SK-N-SH (cell line): Measurements from ENCODE around the gene ADAMTS14. TPM values are rescaled to one million over a fixed set of nuclear protein-coding genes. Genes with fewer than 3 reads are reported as not detected.

Experiments used
- CTCF ChIA-PET: fragments of 300-600, 350-600 bp; formaldehyde crosslinking; extraction: SDS; loops from one replicate; lab custom pipeline; 2021; lab: Yijun Ruan, JAX
- POLR2A ChIA-PET: fragments of 350-600 bp; sonication (Branson Sonifier 250); formaldehyde crosslinking; extraction: SDS; loops from one replicate; lab custom pipeline; 2020; ENCODE audit warnings: antibody characterized with exemption, inconsistent platforms; lab: Yijun Ruan, JAX
- DNase-seq: peaks from one replicate; pipeline ENCODE4 v3.0.0; 2012
- H2AFZ ChIP-seq: fragments of 200-600 bp; sonication (generic); 2 replicates; pipeline ENCODE4 v1.8.1; 2016; ENCODE audit warnings: antibody characterized with exemption, mild to moderate bottlenecking, low read depth
- H3F3A ChIP-seq: fragments of 200-600 bp; sonication (generic); replicated peaks from 2 replicates; pipeline ENCODE3; 2016; ENCODE audit warnings: antibody characterized with exemption, mild to moderate bottlenecking; ENCODE audit not compliant: insufficient read depth
- H3K27ac ChIP-seq, 2 experiments: fragments of 200-500 bp in 1 of 2; fragments of 200-600 bp in 1 of 2; sonication (Bioruptor generic) in 1 of 2; sonication (generic), shearing (Covaris generic) in 1 of 2; 2 replicates each; pipeline versions ENCODE4 v1.5.1 to v1.6.1; 2014 to 2016; ENCODE audit warnings: low read depth in 2 of 2, inconsistent platforms in 1 of 2, low read length in 1 of 2, mild to moderate bottlenecking in 1 of 2, mixed read lengths in 1 of 2
- H3K27me3 ChIP-seq: fragments of 200-600 bp; sonication (generic), shearing (Covaris generic); 2 replicates; pipeline ENCODE4 v1.6.1; 2016; ENCODE audit warnings: mixed run types; ENCODE audit not compliant: insufficient read depth
- H3K36me3 ChIP-seq, 2 experiments: fragments of 200-500 bp in 1 of 2; fragments of 200-600 bp in 1 of 2; sonication (Bioruptor generic) in 1 of 2; sonication (generic) in 1 of 2; replicated peaks in 1 of 2; 2 replicates each; pipeline versions ENCODE3 to v1.5.1; 2014 to 2016; ENCODE audit warnings: low read length in 1 of 2, mild to moderate bottlenecking in 1 of 2; ENCODE audit not compliant: insufficient read depth in 2 of 2, control insufficient read depth in 1 of 2
- H3K4me1 ChIP-seq, 2 experiments: fragments of 200-500 bp in 1 of 2; fragments of 200-600 bp in 1 of 2; sonication (Bioruptor generic) in 1 of 2; sonication (generic), shearing (Covaris generic) in 1 of 2; 2 replicates each; pipeline versions ENCODE4 v1.5.1 to v1.6.1; 2014 to 2016; ENCODE audit warnings: low read depth in 1 of 2, low read length in 1 of 2, mixed run types in 1 of 2; ENCODE audit not compliant: insufficient read depth in 2 of 2, control insufficient read depth in 1 of 2
- H3K4me2 ChIP-seq: fragments of 200-600 bp; sonication (generic), shearing (Covaris generic); 2 replicates; pipeline ENCODE4 v1.6.1; 2017; ENCODE audit warnings: mixed run types
- H3K4me3 ChIP-seq, 2 experiments: fragments of 200-500 bp in 1 of 2; fragments of 200-600 bp in 1 of 2; sonication (Bioruptor generic) in 1 of 2; sonication (generic), shearing (Covaris generic) in 1 of 2; 2 replicates each; pipeline versions ENCODE4 v1.5.1 to v1.8.1; 2014 to 2016; ENCODE audit warnings: low read depth in 2 of 2, inconsistent platforms in 1 of 2, low read length in 1 of 2, mild to moderate bottlenecking in 1 of 2, mixed read lengths in 1 of 2, moderate library complexity in 1 of 2
- H3K79me2 ChIP-seq: fragments of 200-600 bp; sonication (generic); 2 replicates; pipeline ENCODE4 v1.8.1; 2017; ENCODE audit warnings: mild to moderate bottlenecking; ENCODE audit not compliant: insufficient read depth
- H3K9ac ChIP-seq: fragments of 200-600 bp; sonication (generic); 2 replicates; pipeline ENCODE4 v1.6.1; 2017; ENCODE audit warnings: mixed run types
- H3K9me2 ChIP-seq: fragments of 200-600 bp; sonication (generic); 2 replicates; pipeline ENCODE4 v1.6.1; 2017; ENCODE audit warnings: mixed run types
- H3K9me3 ChIP-seq: fragments of 200-600 bp; sonication (generic); 2 replicates; pipeline ENCODE4 v1.6.1; 2017; ENCODE audit warnings: mixed run types, mild to moderate bottlenecking, moderate library complexity
- H4K20me1 ChIP-seq: fragments of 200-600 bp; sonication (generic); 2 replicates; pipeline ENCODE4 v1.6.1; 2017; ENCODE audit warnings: mild to moderate bottlenecking, mixed run types; ENCODE audit not compliant: insufficient read depth
- CHD2 ChIP-seq: fragments of 150-350 bp; IDR thresholded peaks from 2 replicates; pipeline ENCODE4 v1.6.1; 2018; ENCODE audit warnings: low read length; ENCODE audit not compliant: partially characterized antibody
- EP300 ChIP-seq, 2 experiments: IDR thresholded peaks; 2 replicates each; pipeline versions ENCODE4 v1.4.0 to v1.6.1; 2012; ENCODE audit warnings: borderline replicate concordance in 1 of 2, low read depth in 1 of 2, low read length in 1 of 2
- MXI1 ChIP-seq: IDR thresholded peaks from 2 replicates; pipeline ENCODE4 v1.6.1; 2012; ENCODE audit warnings: mild to moderate bottlenecking, low read depth, low read length, improper control_type of control experiment
- NFIC ChIP-seq: IDR thresholded peaks from 2 replicates; pipeline ENCODE4 v1.4.0; 2012; ENCODE audit warnings: borderline replicate concordance
- RAD21 ChIP-seq: IDR thresholded peaks from 2 replicates; pipeline ENCODE4 v1.6.1; 2012; ENCODE audit warnings: mild to moderate bottlenecking, low read length
- RCOR1 ChIP-seq: fragments of 150-350 bp; IDR thresholded peaks from 2 replicates; pipeline ENCODE4 v1.6.1; 2017; ENCODE audit warnings: antibody characterized with exemption, low read length
- RFX5 ChIP-seq: IDR thresholded peaks from 2 replicates; pipeline ENCODE4 v1.6.1; 2012; ENCODE audit warnings: mild to moderate bottlenecking, improper control_type of control experiment, low read length
- RXRA ChIP-seq: IDR thresholded peaks from 2 replicates; pipeline ENCODE4 v1.4.0; 2012; ENCODE audit warnings: low read depth, mild to moderate bottlenecking, borderline replicate concordance
- SIN3A ChIP-seq: IDR thresholded peaks from 2 replicates; pipeline ENCODE4 v1.6.1; 2012; ENCODE audit warnings: low read depth, mild to moderate bottlenecking, low read length, moderate library complexity, borderline replicate concordance
- TCF12 ChIP-seq: IDR thresholded peaks from 2 replicates; pipeline ENCODE4 v1.4.0; 2012
- TEAD4 ChIP-seq: IDR thresholded peaks from 2 replicates; pipeline ENCODE4 v1.4.0; 2012; ENCODE audit warnings: mild to moderate bottlenecking, borderline replicate concordance; ENCODE audit not compliant: insufficient read depth
- WGBS: methylation state at CpG from one replicate; pipeline ENCODE4 v1.1.6; 2017; ENCODE audit warnings: low lambda C conversion rate; 5-methylcytosine and 5-hydroxymethylcytosine counted together
- polyA plus RNA-seq, 3 experiments: library from polyadenylated mRNA; depleted of rRNA; stranded (reverse); fragments of >200 nt; gene quantifications; 2 replicates each; pipeline ENCODE4 v1.2.3, GENCODE V29; 2012
- TF ChIP-seq, protein P1 (sequence below): fragments of 200-600 bp; sonication (generic); IDR thresholded peaks from 2 replicates; pipeline ENCODE4 v1.6.1; 2017; ENCODE audit warnings: antibody characterized with exemption, mild to moderate bottlenecking, moderate library complexity
- TF ChIP-seq, protein P2 (sequence below): IDR thresholded peaks from 2 replicates; pipeline ENCODE4 v1.4.0; 2012; ENCODE audit warnings: low read depth
- TF ChIP-seq, protein P3 (sequence below): IDR thresholded peaks from 2 replicates; pipeline ENCODE4 v1.4.0; 2012; ENCODE audit warnings: low read depth, borderline replicate concordance
- TF ChIP-seq, protein P4 (sequence below): IDR thresholded peaks from 2 replicates; pipeline ENCODE4 v1.4.0; 2012; ENCODE audit warnings: low read depth, borderline replicate concordance

ADAMTS14 gene
- polyA plus RNA-seq, 1 of the 3 experiments (the other 2 are of a cell fraction), result 1.1 TPM

DNA sequence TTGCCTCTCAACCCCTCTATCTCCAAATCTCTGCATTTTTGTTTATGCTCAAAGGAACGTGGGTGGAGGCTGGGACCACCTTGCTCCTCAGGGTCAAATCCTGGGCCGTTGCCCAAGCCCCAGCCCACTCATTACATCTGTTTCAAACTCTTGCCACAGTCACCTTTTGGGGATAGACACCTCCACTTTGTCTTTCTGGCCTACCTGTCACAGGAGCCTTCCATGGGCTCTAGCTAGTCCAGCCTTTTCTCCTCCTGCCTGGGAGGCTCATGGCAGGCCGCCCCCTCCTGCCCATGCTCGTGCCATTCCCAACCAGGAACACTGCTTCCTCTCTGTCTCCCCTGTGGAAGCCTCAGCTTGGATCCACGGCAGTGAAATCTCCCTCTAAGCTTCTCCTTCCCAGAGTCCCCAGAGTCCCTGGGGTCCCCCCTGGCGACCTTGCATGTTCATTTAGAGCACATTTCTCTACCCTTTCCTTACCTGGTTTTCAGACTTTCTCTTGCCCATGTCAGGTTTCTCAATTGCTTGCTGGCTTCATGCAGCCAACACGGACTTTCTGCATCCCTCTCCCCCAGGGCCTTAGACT, 2.5 kb upstream of the ADAMTS14 start (continued):
- TF ChIP-seq, protein P1, sequence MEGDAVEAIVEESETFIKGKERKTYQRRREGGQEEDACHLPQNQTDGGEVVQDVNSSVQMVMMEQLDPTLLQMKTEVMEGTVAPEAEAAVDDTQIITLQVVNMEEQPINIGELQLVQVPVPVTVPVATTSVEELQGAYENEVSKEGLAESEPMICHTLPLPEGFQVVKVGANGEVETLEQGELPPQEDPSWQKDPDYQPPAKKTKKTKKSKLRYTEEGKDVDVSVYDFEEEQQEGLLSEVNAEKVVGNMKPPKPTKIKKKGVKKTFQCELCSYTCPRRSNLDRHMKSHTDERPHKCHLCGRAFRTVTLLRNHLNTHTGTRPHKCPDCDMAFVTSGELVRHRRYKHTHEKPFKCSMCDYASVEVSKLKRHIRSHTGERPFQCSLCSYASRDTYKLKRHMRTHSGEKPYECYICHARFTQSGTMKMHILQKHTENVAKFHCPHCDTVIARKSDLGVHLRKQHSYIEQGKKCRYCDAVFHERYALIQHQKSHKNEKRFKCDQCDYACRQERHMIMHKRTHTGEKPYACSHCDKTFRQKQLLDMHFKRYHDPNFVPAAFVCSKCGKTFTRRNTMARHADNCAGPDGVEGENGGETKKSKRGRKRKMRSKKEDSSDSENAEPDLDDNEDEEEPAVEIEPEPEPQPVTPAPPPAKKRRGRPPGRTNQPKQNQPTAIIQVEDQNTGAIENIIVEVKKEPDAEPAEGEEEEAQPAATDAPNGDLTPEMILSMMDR, result no peak

DNA sequence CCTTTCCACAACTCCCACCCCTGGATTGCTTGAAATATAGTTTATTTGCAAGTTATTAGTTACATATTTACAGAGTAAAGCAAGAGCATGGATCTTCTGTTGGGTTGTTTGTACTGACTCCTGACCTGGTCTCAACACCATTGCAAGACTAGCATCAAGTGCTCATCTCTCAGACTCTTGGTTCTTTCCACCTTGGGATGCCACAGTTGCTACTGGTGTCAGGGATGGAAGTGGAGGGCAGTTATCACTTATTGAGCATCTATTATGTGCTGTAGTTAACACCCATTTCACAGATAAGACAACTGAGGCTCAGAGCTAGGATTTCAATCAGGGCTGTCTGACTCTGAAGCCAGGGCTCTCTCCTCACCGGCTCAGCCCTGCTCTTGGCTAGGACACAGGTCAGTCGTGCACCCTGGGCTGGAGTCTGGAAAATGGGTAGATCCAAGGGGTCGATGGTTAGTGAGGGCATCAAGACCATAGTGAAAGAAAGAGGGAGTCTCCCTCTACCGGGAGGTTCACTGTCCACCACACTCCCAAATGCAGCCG, 614 bp upstream of the ADAMTS14 start:
- DNase-seq, result no peak
- Histone ChIP-seq H4K20me1 (no peaks in the 10 kb centered on the region), H3K4me1 (peaks cover 5 to 36% of the 10 kb centered on the region in 2 experiments; a peak in 3 of 4 replicates), H3K36me3 (no peaks in the 10 kb centered on the region), H3K4me2 (peak overlapping the region; percentile 79; the same call in 1 of the 2 replicates), H3K4me3 (peak overlapping the region; percentile 50 to 60), H3F3A (peaks cover 12% of the 10 kb centered on the region), H3K27ac (peak overlapping the region in 1 of 2 experiments; percentile 77; a peak in 2 of 4 replicates), H3K9me3 (no peaks in the 10 kb centered on the region), H3K9me2 (no peaks in the 10 kb centered on the region), H3K9ac (peak overlapping the region; percentile 44; the same call in 1 of the 2 replicates), H3K79me2 (no peaks in the 10 kb centered on the region), H3K27me3 (no peaks in the 10 kb centered on the region), H2AFZ (0 out of 2 replicates have a peak overlapping the region, but pooled peaks have one; percentile 57)
- 18% methylated on average over 5 of the region's 5 CpGs for WGBS
- TF ChIP-seq TEAD4, result no peak
- peak; percentile 70; the same call in 1 of the 2 replicates for TF ChIP-seq RCOR1
- TF ChIP-seq MXI1, result no peak
- TF ChIP-seq RAD21, result peak; percentile 39; the same call in 1 of the 2 replicates
- CTCF ChIA-PET, result interaction anchor here (1.0 to 2.8 kb wide), 6 partner anchors 19 to 210 kb away, joined by 3 to 7 read pairs (median 4); no protein-coding TSS in a partner anchor
- POLR2A ChIA-PET, result interaction anchor here (0.7 kb wide), 1 partner anchor 10 kb away, joined by 4 read pairs; no protein-coding TSS in a partner anchor

DNA sequence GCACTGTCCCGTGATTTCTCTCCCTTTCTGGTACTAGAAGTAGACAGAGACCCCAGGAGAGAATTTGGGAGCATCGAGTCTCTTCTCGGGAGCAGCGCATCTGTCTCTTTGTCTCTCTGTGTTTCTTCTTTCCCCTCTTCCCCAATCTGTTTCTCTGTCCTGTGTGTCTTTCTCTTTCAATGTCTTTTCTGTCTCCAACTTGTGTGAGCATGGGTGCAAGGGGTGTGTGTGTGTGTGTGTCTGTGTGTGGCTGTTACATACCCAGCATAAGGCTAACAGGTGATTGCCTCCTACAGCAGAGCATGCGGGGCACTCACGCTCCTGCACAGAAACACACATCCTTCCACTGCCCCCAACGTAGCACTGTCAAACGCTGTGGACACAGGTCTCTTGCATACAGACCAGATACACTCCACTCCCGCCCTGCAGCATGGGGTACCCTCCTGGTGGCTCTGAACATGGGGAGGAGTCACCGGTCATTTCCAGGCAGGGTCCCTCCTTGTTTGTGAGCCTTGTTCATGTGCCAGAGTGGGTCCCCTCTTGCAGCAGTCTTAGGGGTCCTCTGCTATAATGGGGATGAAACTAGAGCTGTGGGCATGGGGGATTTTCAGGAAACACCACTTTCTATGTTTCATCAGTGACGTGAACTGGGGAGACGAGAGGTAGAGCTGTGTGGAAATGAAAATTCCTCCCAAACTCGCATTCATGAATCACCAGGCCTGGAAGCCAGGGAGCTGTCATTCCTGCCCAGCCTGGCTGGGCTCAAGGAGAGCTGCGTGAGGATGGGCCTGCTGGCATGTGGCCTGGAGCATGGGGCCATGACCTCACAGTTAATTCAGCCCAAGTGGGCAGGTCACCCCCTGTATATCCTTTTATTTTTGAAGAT, 980 bp downstream of the ADAMTS14 start:
- Histone ChIP-seq H3K9ac (peak overlapping the region; percentile 39), H3K27me3 (no peaks in the 10 kb centered on the region), H2AFZ (no peak overlapping the region), H3K4me2 (peak overlapping the region; percentile 86; the same call in 1 of the 2 replicates), H4K20me1 (no peaks in the 10 kb centered on the region), H3K4me3 (peak overlapping the region; percentile 47 to 50; a peak in 3 of 4 replicates), H3K36me3 (no peaks in the 10 kb centered on the region), H3K4me1 (peaks cover 5 to 39% of the 10 kb centered on the region in 2 experiments; a peak in 3 of 4 replicates), H3K9me3 (no peaks in the 10 kb centered on the region), H3K9me2 (no peaks in the 10 kb centered on the region), H3K27ac (peak overlapping the region; percentile 59 to 64; a peak in 3 of 4 replicates), H3K79me2 (no peaks in the 10 kb centered on the region), H3F3A (peaks cover 12% of the 10 kb centered on the region)
- CTCF ChIA-PET, result interaction anchor here (0.7 to 0.9 kb wide), 3 partner anchors 10 to 114 kb away, joined by 3 to 4 read pairs (median 4); no protein-coding TSS in a partner anchor
- WGBS, result 51% methylated on average over 13 of the region's 14 CpGs
- POLR2A ChIA-PET, result no interaction called here
- DNase-seq, result peak; percentile 68
- TF ChIP-seq TEAD4 (peak; percentile 65; the same call in 1 of the 2 replicates), RXRA (peak; percentile 92), EP300 (IDR thresholded peaks at IDR 0.05; ENCODE audit: borderline replicate concordance in 1 of 2, low read depth in 1 of 2, low read length in 1 of 2) (peak in 1 of 2 experiments; percentile 63; a peak in 1 of 4 replicates), RCOR1 (no peak), TCF12 (peak; percentile 93), MXI1 (peak; percentile 16), RFX5 (no peak), SIN3A (peak; percentile 47; the same call in 1 of the 2 replicates), CHD2 (no peak), NFIC (peak; percentile 92)
- TF ChIP-seq, protein P2, sequence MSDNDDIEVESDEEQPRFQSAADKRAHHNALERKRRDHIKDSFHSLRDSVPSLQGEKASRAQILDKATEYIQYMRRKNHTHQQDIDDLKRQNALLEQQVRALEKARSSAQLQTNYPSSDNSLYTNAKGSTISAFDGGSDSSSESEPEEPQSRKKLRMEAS, result peak; percentile 92
- TF ChIP-seq, protein P3, sequence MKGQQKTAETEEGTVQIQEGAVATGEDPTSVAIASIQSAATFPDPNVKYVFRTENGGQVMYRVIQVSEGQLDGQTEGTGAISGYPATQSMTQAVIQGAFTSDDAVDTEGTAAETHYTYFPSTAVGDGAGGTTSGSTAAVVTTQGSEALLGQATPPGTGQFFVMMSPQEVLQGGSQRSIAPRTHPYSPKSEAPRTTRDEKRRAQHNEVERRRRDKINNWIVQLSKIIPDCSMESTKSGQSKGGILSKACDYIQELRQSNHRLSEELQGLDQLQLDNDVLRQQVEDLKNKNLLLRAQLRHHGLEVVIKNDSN, result no peak
- TF ChIP-seq, protein P4, sequence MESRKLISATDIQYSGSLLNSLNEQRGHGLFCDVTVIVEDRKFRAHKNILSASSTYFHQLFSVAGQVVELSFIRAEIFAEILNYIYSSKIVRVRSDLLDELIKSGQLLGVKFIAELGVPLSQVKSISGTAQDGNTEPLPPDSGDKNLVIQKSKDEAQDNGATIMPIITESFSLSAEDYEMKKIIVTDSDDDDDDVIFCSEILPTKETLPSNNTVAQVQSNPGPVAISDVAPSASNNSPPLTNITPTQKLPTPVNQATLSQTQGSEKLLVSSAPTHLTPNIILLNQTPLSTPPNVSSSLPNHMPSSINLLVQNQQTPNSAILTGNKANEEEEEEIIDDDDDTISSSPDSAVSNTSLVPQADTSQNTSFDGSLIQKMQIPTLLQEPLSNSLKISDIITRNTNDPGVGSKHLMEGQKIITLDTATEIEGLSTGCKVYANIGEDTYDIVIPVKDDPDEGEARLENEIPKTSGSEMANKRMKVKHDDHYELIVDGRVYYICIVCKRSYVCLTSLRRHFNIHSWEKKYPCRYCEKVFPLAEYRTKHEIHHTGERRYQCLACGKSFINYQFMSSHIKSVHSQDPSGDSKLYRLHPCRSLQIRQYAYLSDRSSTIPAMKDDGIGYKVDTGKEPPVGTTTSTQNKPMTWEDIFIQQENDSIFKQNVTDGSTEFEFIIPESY, result no peak
